GM18502 (cell line): ENCODE results near the gene PSMD6.
A peak's percentile ranks its signal among the peaks of the same experiment; 100 is the strongest.

Source experiments
- ATAC-seq: cut with Tn5 transposase; IDR thresholded peaks from one replicate; pipeline ENCODE4 v1.9.1; 2021; ENCODE audit warnings: mild to moderate bottlenecking; ENCODE audit not compliant: unreplicated experiment, poor library complexity

Gene PSMD6

DNA sequence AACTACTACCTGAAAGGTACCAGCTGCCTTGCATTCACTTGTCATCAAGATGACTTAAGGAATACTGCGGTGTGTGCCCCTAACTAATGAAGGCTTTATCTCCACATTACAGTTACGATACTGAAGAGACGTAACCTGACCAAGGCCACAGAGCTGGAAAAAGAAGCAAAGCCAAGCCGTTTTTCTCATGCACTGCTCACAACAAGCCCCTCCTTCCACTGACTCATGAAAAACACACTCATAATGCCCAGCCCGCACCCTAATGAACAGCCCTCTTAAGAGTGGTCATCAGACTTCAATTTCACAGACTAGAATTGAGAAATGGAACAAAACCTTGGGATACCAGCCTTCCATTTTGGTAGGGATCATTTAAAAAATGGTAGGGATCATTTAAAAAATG lies 11.6 kb downstream of the PSMD6 start:
- no peak for ATAC-seq

DNA sequence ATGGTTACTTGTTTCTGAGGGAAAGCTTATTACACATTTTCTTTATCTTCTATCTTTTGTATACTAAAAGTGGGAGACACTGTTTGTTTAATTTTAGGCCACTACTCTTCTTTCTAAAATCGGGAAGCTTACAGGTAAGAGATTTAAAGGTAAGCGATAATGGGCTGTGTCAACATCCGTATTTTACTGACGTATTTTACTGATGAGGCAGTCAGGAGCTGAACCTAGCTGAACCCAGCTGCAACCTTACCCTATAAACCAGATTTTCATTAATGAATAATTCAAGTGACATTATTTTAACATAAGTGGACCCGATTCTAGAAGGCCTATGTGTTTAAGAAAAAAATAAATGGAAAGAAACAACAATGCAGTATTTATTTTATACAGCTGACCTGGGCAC lies 13.1 kb downstream of the PSMD6 start:
- no peak for ATAC-seq

DNA sequence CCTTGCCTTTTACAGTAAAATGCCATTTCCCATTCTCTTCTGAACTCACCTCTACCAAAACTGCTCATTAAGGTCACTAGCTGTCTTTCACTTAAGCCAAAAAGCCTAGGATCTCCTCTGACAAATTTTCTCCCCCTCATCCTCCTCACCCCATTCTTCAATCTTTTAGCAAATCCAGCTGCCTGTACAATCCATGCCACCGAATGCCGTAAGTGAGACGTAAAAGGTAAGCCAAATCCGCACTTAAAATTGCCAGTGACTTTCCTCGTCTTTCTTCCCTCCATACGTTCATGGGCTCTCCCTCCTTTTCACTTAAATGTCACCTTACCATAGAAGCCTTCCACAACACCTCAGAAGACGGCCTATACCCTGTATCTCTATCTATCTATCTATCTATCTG lies 13.8 kb downstream of the PSMD6 start:
- no peak for ATAC-seq

DNA sequence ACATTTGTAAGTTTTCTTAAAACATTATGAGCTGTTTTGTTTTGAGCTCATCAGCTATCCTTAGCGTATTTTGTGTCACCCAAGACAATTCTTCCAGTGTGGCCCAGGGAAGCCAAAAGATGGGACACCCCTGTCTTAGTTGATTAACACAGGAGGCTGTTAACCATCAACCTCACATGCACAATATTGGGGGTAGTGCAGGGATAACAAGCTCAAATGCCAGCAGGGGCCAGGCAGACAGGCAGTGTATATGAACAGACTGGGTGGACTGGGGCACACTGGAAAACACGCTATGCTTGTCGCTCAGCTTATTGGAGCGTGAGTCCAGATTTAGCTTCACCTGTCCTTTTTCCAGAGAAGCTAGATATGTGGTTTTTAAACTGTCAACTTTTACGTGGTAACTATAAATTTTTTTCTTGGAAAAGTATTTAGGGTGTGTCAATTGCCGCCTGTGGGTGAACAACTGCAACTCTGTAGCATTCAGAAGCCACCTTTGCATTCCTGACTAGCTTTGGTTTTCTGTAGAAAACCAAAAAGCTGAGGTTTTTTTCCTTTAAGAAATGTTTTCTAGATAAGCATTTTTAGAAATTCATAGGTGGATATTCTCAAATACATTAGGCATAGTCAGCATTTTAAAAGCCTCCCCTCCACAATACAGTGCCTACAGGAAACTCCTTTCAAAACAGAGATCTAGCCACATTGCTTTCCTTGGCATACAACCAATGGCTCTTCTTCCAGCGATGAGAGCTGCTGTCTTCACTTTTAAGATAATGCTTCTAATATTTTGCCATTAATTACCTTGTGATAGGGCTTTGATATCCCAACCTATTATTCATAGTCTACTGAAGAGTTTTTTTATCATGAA lies 14.6 kb downstream of the PSMD6 start:
- ATAC-seq = no peak

DNA sequence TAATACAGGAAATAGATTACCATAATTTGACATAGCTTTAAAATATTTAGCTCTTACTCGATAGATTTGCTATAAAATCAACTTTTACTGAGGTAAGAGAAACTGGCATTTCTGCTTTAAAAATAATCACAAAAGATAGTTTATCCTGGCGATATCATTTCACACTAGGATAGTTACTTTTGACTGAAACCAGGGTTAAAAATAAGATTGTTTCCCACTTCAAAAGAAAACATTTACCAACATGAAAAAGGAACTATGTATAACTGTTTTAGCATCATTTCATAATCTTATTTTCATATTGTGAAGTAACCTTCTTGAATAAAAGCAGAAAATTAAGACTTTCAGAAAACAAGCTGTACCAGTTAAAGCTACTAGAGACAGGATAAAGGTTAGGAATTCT lies 15.3 kb downstream of the PSMD6 start:
- ATAC-seq = no peak

DNA sequence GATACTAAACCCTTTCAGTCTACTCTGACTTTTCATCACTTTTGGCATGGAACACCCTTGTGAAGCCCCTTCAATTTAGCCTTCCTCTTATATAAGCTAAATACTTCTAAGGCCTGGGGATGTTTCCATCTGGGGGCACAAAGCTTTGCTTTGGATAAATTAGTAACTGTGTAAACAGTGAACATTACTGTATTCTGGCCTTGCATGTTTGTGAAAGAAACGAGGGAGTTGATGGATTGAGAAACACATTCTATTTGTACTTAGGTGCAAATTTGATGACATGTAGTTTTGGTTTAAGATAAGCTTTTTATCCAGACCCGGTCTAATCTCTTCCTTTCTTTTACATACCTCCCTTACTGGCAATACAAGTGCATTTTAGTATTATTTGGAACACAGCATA lies 19.7 kb downstream of the PSMD6 start:
- no peak for ATAC-seq

DNA sequence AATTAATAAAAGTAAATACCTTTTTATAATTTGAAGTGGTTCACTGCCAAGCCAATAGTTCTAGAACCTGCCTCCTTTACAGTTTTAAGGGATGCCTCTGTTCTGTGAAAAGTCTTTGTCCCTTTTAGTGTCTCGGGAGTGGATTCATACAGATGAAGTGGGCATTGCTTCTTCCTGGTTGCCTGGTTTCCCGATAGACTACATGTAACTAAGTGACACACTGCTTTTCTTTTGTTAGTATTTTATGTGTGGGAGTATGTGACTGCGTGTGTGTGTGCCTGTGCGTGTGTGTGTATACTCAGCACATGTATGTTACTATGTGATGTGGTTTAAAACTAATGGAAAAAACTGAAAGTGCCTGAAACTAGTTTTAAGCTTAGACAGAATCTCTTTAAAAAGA lies 21.1 kb downstream of the PSMD6 start:
- no peak for ATAC-seq

DNA sequence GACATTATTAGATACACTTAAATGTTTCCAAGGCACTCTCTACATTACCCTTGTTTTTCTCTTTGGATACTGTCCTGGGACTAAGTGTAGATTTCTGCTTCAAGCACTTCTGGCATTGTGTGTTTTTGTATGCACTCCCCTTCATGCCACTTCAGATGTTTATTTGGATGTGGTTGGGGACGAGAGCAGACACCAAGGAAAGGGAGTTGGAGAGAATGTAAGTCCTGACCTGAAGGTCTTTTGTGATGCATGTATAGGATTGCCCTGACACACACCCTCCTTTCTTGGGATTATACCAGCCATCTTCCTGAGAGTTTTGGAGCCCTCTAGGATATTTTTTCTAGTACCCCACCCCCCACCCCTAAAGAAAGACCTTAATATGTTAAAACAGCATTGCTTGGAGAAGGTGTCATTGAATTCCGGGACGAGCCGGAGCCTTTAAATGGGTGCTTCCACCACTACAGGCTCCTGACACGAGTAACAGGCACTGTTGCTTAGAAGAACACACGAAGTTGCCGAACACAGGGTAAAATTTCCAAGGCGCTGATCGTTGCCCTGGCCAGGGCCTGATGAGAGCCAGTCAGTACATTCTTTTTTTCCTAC lies 22.7 kb downstream of the PSMD6 start:
- ATAC-seq = no peak

DNA sequence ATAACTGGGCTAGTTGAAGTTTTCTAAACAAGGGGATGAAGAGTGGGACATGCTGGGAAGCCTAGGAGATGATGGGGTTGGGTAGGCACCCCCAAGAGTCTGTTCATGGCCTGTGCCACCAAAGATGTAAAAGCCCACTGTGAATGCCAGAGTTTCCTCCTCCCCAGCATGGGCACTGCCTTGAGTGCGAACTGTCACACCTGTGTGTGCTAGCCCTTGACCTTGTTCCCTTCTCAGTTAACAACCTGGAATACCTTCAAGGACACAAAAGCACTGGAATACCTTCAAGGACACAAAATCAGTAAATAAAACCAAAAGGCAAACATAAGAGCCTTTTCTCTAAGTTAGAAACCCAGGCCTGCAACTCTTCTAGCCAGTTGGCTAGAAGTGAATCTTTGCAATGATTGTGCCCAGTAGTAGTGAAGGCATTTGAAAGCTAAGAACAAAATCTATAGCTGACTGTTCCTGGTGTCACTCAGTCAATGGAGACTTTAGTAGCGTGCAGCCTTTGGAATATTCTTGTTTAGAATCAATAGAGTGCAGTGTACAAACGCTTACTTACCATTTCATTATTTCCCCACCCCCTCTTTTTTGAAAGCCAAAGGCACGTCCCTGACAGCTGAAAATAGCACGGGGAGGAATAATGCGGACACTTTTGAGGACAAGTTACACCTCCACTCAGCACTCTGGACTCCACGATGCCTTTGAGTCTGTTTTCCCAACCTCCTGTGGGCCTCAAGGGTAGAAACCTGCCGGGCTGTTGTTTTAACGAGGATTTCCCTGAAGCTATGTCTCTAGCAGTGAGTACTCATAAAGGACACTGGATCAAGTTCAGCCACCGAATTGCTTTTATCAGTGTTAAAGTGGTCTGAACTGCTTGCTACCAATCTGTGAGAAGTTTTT lies 24.2 kb downstream of the PSMD6 start:
- no peak for ATAC-seq

DNA sequence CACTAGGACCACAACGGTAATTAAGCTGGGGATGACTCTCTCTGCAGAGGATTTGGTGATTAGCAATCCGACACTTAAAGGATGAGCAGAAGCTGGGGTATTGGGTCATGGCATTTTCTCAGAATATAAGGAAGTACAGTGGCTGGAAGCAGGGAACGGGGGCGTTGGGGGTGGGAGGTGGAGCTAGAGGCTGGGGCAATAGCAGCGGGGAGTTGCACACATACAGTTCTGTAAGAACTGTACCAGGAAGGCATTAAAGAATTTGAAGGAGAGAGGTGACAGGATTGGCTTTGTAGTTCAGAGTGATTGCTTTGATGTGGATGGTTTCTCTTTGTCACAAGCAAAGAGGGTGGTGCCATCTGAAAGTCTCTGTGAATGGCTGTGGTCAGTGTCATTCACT lies 28.2 kb downstream of the PSMD6 start:
- ATAC-seq = no peak

DNA sequence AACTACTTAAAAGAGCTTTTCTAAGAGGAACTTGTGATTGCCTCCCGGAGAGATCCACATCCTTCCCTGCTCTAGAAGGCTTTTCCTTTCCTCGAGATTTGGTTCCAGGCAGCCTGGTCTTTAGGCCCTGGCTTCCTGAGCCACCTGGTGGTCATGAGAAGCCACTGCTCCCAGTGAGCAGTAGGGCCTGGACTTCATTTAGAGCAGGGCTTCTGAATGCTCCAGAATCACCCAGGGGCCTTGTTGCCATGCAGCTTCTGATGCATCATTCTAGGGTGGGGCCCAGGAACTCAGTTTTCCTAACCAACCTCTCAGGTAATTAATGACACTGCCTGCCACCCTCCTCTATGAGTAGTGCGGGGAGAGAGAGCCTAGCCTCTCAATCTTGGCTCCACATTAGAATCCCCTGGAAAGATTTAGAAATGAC lies 29.6 kb downstream of the PSMD6 start:
- peak; percentile 91 for ATAC-seq

DNA sequence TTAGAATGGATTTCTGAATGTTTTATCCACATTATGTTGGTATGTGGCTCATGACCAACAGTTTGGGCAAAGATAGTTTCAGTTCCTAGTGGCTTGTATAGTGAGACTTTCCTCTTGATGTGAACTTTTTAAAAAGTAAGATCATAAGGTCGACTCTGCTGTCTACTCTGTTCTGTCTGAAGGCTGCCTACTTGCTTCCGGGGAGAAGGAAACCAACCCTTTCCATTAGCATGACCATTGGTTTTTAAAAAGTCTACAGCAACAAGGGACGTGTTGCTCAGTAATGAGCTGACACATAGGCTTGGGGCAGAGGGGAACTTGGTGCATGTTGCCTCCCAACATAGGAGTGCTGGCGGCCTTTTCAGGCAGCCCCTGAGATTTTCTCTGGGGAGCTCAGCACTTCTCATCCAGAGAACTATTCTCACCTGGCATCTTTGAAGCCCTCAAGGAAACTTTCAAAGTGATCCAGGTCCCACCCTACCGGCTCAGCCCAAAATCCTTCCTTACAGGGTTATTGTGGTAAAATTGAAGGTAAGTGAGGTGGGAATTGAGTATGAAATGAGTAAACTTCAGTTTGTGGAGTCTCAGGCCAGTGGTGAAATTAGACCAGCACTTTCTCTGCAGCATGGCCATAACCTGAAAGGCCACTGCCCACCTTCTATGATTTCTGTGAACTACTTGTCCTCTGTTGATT lies 30.6 kb downstream of the PSMD6 start:
- ATAC-seq = no peak

DNA sequence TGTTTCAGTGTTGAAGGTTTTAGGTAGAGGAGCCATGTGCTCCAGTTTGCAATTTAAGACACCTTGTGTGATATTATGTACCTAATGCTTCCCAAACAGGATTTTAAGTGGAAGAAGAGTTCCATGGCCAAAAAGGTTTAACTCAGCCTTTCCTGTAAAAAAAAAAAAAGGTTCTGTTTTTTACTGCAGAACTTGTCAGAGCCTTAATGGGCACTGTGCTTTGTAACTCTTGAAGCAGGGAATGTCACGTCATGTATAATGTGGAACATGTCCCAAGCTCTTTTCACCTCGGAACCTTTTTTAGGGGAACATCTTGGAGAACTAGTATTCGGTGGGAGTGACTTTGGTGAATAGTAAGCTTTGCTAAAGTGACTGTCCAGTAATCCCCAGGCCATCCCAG lies 31.6 kb downstream of the PSMD6 start:
- ATAC-seq = no peak

DNA sequence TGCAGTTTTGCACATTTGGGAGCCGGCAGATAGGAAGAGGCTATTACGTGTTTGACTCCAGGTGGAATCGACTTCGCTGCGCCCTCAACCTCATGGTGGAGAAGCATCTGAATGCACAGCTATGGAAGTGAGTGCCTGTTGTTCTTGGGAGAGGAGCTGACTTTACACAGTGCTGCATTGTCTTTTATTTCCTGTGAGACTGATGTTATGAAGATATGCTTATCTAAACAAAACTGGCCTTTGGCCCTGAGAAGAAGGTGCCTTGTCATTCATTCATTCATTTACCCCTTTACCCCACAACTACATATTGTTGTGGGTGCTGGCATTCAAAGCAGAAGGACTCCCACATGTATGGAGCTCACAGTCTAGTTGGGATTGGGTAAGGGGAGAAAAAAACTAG lies 32.6 kb downstream of the PSMD6 start:
- no peak for ATAC-seq

DNA sequence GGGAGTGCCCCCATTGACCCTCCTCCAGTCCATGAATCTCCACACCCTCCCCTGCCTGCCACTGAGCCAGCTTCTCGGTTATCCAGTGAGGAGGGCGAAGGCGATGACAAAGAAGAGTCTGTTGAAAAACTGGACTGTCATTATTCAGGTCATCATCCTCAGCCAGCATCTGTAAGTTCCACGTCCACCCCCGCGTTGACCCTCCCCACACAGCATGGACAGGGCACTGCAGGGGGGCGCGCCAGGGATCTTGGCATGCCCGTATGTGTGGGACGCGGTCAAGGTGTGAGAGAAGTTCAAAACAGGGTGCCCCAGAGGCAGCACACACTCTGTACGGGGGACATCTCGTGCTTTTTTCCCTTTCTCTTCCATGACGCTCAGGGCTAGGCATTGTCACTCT lies 33.1 kb downstream of the PSMD6 start:
- ATAC-seq = no peak

DNA sequence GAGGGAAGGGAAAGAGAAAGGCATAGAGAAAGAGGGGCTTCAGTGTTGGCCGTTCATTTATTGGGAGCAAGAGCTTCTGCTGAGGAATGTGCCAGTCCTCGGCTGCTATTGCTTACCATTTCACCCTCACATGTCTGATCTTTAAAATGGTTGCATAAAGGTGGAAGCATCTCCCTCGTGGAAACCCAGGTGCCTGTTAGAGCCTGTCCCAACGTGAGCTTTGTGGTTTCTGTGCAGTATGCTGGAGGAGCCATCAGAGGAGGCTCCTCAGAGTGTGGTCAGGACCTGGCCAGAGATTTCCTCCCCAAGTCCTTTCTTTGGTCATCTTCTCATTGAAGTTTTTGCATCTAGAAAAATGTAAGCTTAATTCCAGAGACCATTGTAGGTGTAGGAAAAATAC lies 34.4 kb downstream of the PSMD6 start:
- ATAC-seq = no peak

DNA sequence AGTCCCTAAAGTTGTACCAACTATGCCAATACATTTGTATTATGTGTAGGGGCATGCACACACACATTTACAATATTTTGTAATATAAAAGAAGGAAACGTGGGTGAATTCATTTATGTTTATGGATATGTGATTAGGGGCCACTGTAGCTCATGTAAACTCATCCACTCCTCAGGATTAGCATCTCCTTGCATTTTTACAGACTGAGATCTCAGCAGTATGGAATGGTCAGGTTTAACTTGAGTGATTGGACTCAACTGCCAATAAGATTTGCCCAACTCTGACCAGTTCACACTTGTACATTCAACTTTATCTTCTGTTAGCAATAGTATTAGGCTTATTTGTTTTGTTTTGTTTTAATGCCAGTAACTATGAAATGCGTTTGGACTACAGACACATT lies 36.5 kb downstream of the PSMD6 start:
- ATAC-seq = no peak

DNA sequence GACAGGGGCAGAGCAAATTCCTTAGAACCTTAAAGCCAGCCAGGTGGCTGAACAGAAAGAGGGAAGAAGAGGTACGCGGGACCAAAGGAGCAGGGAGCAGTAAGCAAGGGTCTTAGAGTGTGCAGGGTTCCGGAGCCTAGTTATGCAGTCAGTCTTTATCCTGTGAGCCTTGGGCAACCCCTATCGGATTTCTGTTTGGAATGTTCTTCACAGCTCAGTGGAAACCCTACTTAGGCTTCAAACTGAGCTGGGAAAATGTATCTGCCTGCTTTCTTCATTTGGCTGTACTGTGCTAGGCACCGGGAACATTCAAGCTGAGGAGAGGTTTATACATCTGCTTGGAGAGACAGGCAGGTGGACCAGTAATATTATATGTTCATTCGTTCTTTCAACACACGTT lies 37.1 kb downstream of the PSMD6 start:
- ATAC-seq = no peak

DNA sequence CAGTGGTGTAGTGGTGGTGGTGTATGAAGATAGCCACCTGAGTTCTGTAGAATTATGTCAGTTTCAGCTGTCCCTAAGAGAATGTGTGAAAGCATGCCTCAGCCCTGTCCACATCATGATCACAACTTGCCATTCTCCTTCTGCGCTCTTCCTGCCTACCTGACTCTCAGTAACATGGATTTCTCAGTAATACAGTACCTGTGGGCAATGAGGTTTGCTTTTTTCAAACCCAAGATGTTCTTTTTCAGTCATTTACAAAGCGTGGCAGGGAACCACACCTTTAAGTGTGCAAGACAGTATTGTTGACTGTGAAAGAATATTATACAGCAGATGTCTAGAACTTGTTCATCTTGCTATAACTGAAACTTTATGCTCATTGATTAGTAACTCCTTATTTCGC lies 38.9 kb downstream of the PSMD6 start:
- ATAC-seq = no peak

DNA sequence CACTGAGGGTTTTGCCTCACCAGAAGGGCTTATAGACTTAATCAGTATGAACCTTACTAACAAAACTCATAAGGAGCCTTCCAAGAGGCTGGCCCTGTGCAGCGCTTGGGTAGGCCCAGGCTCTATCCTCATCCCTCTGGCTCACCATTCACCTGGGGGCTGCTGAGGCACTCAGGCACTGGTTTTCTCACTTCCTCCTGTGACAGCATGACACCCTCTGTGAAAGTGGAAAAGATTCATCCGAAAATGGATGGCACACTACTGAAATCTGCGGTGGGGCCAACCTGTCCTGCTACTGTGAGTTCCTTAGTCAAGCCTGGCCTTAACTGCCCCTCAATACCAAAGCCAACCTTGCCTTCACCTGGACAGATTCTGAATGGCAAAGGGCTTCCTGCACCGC lies 41.3 kb downstream of the PSMD6 start:
- no peak for ATAC-seq
